Measurements from ENCODE around the gene SH3BP4. TPM values are rescaled to one million over a fixed set of nuclear protein-coding genes. Genes with fewer than 3 reads are reported as not detected.

SH3BP4 gene
- total RNA-seq, 1 experiment from 2014 or later: 35.5 TPM

- no peaks in the 10 kb centered on the region for H3K27me3 ChIP-seq
- peaks cover 35% of the 10 kb centered on the region for H3K4me1 ChIP-seq
- H3K4me3 ChIP-seq: no peak overlapping the region
- no peaks in the 10 kb centered on the region for H3K9me3 ChIP-seq (replicated peaks)
- DNase-seq: no peak
- 0 out of 2 replicates have a peak, but pooled peaks cover 2% of the 10 kb centered on the region for H3K36me3 ChIP-seq
- H3K27ac ChIP-seq: no peak overlapping the region
Observed at GRCh38 chr2:234991793-234992192, 40.0 kb downstream of the SH3BP4 start.

GRCh38 chr2:234992196-234992595 lies 40.4 kb downstream of the SH3BP4 start:
- Histone ChIP-seq H3K27ac (no peak overlapping the region), H3K4me1 (peaks cover 35% of the 10 kb centered on the region), H3K9me3 (replicated peaks) (no peaks in the 10 kb centered on the region), H3K36me3 (0 out of 2 replicates have a peak, but pooled peaks cover 2% of the 10 kb centered on the region), H3K27me3 (no peaks in the 10 kb centered on the region), H3K4me3 (no peak overlapping the region)
- DNase-seq: no peak

- H3K27me3 ChIP-seq: no peaks in the 10 kb centered on the region
- H3K4me1 ChIP-seq: peaks cover 38% of the 10 kb centered on the region
- DNase-seq: no peak
- H3K9me3 ChIP-seq (replicated peaks): no peaks in the 10 kb centered on the region
- 0 out of 2 replicates have a peak, but pooled peaks cover 2% of the 10 kb centered on the region for H3K36me3 ChIP-seq
- no peak overlapping the region for H3K27ac ChIP-seq
- H3K4me3 ChIP-seq: no peak overlapping the region
Observed at GRCh38 chr2:234992624-234993349, 41.0 kb downstream of the SH3BP4 start.

GRCh38 chr2:234993541-234993981 lies 41.7 kb downstream of the SH3BP4 start:
- DNase-seq: no peak
- H3K4me1 ChIP-seq: peaks cover 43% of the 10 kb centered on the region
- no peak overlapping the region for H3K27ac ChIP-seq
- H3K27me3 ChIP-seq: no peaks in the 10 kb centered on the region
- peaks cover 2% of the 10 kb centered on the region; the same call in 1 of the 2 replicates for H3K36me3 ChIP-seq
- H3K4me3 ChIP-seq: no peak overlapping the region
- H3K9me3 ChIP-seq (replicated peaks): no peaks in the 10 kb centered on the region

GRCh38 chr2:234994438-234995321 lies 42.9 kb downstream of the SH3BP4 start:
- no peaks in the 10 kb centered on the region for H3K9me3 ChIP-seq (replicated peaks)
- peak overlapping the region; percentile 73 for H3K27ac ChIP-seq
- peaks cover 2% of the 10 kb centered on the region; the same call in 1 of the 2 replicates for H3K36me3 ChIP-seq
- DNase-seq: no peak
- H3K4me1 ChIP-seq: peaks cover 53% of the 10 kb centered on the region
- no peaks in the 10 kb centered on the region for H3K27me3 ChIP-seq
- no peak overlapping the region for H3K4me3 ChIP-seq

- Histone ChIP-seq H3K9me3 (replicated peaks) (no peaks in the 10 kb centered on the region), H3K4me3 (no peak overlapping the region), H3K4me1 (peaks cover 61% of the 10 kb centered on the region), H3K27me3 (no peaks in the 10 kb centered on the region), H3K27ac (peak overlapping the region; percentile 73), H3K36me3 (peaks cover 2% of the 10 kb centered on the region; the same call in 1 of the 2 replicates)
- peak; percentile 85 to 89 for DNase-seq
Observed at GRCh38 chr2:234995332-234996068, 43.7 kb downstream of the SH3BP4 start.

GRCh38 chr2:234996069-234996940 lies 44.5 kb downstream of the SH3BP4 start:
- peak overlapping the region; percentile 73 for H3K27ac ChIP-seq
- no peaks in the 10 kb centered on the region for H3K9me3 ChIP-seq (replicated peaks)
- no peaks in the 10 kb centered on the region for H3K27me3 ChIP-seq
- peak; percentile 89 to 91 for DNase-seq
- no peak overlapping the region for H3K4me3 ChIP-seq
- peaks cover 69% of the 10 kb centered on the region for H3K4me1 ChIP-seq
- no peaks in the 10 kb centered on the region; the same call in 1 of the 2 replicates for H3K36me3 ChIP-seq

GRCh38 chr2:234996941-234997270 lies 45.1 kb downstream of the SH3BP4 start:
- Histone ChIP-seq H3K4me1 (peaks cover 72% of the 10 kb centered on the region), H3K27me3 (no peaks in the 10 kb centered on the region), H3K36me3 (no peaks in the 10 kb centered on the region; the same call in 1 of the 2 replicates), H3K4me3 (no peak overlapping the region), H3K9me3 (replicated peaks) (no peaks in the 10 kb centered on the region), H3K27ac (peak overlapping the region; percentile 73)
- DNase-seq: no peak

- Histone ChIP-seq H3K4me1 (peaks cover 72% of the 10 kb centered on the region), H3K4me3 (no peak overlapping the region)
Observed at GRCh38 chr2:234997389-234997788, 45.6 kb downstream of the SH3BP4 start.

GRCh38 chr2:234998404-234999211 lies 46.8 kb downstream of the SH3BP4 start:
- peak; percentile 45 to 64 for DNase-seq
- H3K27ac ChIP-seq: no peak overlapping the region

More at GRCh38 chr2:234997389-234997788, 45.6 kb downstream of the SH3BP4 start:
- Histone ChIP-seq H3K9me3 (replicated peaks) (no peaks in the 10 kb centered on the region), H3K36me3 (no peaks in the 10 kb centered on the region; the same call in 1 of the 2 replicates), H3K27me3 (no peaks in the 10 kb centered on the region), H3K27ac (peak overlapping the region; percentile 73; the same call in 1 of the 2 replicates)
- no peak for DNase-seq

GRCh38 chr2:234999740-235000425 lies 48.1 kb downstream of the SH3BP4 start:
- no peak overlapping the region; the same call in 1 of the 2 replicates for H3K27ac ChIP-seq
- no peaks in the 10 kb centered on the region for H3K27me3 ChIP-seq
- no peak for DNase-seq
- no peak overlapping the region for H3K4me3 ChIP-seq
- H3K4me1 ChIP-seq: peaks cover 66% of the 10 kb centered on the region
- no peaks in the 10 kb centered on the region; the same call in 1 of the 2 replicates for H3K36me3 ChIP-seq
- no peaks in the 10 kb centered on the region for H3K9me3 ChIP-seq (replicated peaks)

More at GRCh38 chr2:234998404-234999211, 46.8 kb downstream of the SH3BP4 start:
- Histone ChIP-seq H3K4me3 (no peak overlapping the region), H3K9me3 (replicated peaks) (no peaks in the 10 kb centered on the region), H3K36me3 (no peaks in the 10 kb centered on the region; the same call in 1 of the 2 replicates), H3K27me3 (no peaks in the 10 kb centered on the region), H3K4me1 (peaks cover 72% of the 10 kb centered on the region)

- peak; percentile 66 to 71 for DNase-seq
- Histone ChIP-seq H3K4me1 (peaks cover 66% of the 10 kb centered on the region), H3K9me3 (replicated peaks) (no peaks in the 10 kb centered on the region), H3K27me3 (no peaks in the 10 kb centered on the region), H3K27ac (peak overlapping the region; percentile 39; the same call in 1 of the 2 replicates), H3K4me3 (no peak overlapping the region), H3K36me3 (no peaks in the 10 kb centered on the region; the same call in 1 of the 2 replicates)
Observed at GRCh38 chr2:235000426-235001236, 48.8 kb downstream of the SH3BP4 start.
